SK-N-SH treated with all-trans-retinoic acid at 6 μM for 48 hours (cell line): ENCODE measurements around the gene CCNH.
A peak's percentile ranks its signal among the peaks of the same experiment; 100 is the strongest.

Experiments used
- ATAC-seq: fragments of 200-7000 bp; cut with Tn5 transposase; 3 replicates; pipeline ENCODE4 v1.9.1; 2020; ENCODE audit warnings: mild to moderate bottlenecking, moderate library complexity
- ARNTL ChIP-seq: fragments of 450-650 bp; formaldehyde crosslinking; IDR thresholded peaks from 2 replicates; pipeline ENCODE4 v1.5.0; 2020; ENCODE audit warnings: low read depth, mild to moderate bottlenecking, moderate library complexity, borderline replicate concordance
- BACH2 ChIP-seq: fragments of 250-450 bp; sonication (Bioruptor Pico); IDR thresholded peaks from 2 replicates; pipeline ENCODE4 v1.9.0; 2021; ENCODE audit warnings: mild to moderate bottlenecking, borderline replicate concordance
- CSDC2 ChIP-seq: fragments of 250-450 bp; sonication (Bioruptor Pico); IDR thresholded peaks from 2 replicates; pipeline ENCODE4 v1.5.0; 2020; ENCODE audit warnings: mild to moderate bottlenecking, moderate library complexity
- ESRRG ChIP-seq: fragments of 250-450 bp; sonication (Bioruptor Pico); IDR thresholded peaks from 2 replicates; pipeline ENCODE4 v1.6.1; 2021; ENCODE audit warnings: mild to moderate bottlenecking
- GLIS3 ChIP-seq: fragments of 250-450 bp; sonication (Bioruptor Pico); IDR thresholded peaks from 2 replicates; pipeline ENCODE4 v1.5.0; 2020; ENCODE audit warnings: mild to moderate bottlenecking, moderate library complexity
- ISL1 ChIP-seq: fragments of 250-450 bp; sonication (Bioruptor Pico); IDR thresholded peaks from 2 replicates; pipeline ENCODE4 v2.1.2; 2022; ENCODE audit warnings: mild to moderate bottlenecking, moderate library complexity
- OSR1 ChIP-seq: fragments of 250-450 bp; sonication (Bioruptor Pico); IDR thresholded peaks from 2 replicates; pipeline ENCODE4 v1.8.0; 2022; ENCODE audit warnings: moderate library complexity, mild to moderate bottlenecking, inconsistent platforms
- PPARA ChIP-seq: fragments of 250-450 bp; sonication (Bioruptor Pico); IDR thresholded peaks from 2 replicates; pipeline ENCODE4 v1.5.0; 2020; ENCODE audit warnings: mild to moderate bottlenecking, borderline replicate concordance
- RARB ChIP-seq: fragments of 250-450 bp; sonication (Bioruptor Pico); IDR thresholded peaks from 2 replicates; pipeline ENCODE4 v1.8.0; 2021; ENCODE audit warnings: mild to moderate bottlenecking, moderate library complexity
- SNAI2 ChIP-seq: fragments of 250-450 bp; sonication (Bioruptor Pico); IDR thresholded peaks from 2 replicates; pipeline ENCODE4 v1.5.0; 2020; ENCODE audit warnings: mild to moderate bottlenecking, moderate library complexity
- TCF4 ChIP-seq: fragments of 250-450 bp; sonication (Bioruptor Pico); IDR thresholded peaks from 2 replicates; pipeline ENCODE4 v1.8.0; 2021; ENCODE audit warnings: mild to moderate bottlenecking, moderate library complexity, borderline replicate concordance
- TOX ChIP-seq: fragments of 250-450 bp; sonication (Bioruptor Pico); IDR thresholded peaks from 2 replicates; pipeline ENCODE4 v1.8.0; 2021; ENCODE audit warnings: mild to moderate bottlenecking, moderate library complexity, borderline replicate concordance
- ZC3H10 ChIP-seq: fragments of 250-450 bp; sonication (Bioruptor Pico); IDR thresholded peaks from 2 replicates; pipeline ENCODE4 v1.5.1; 2021; ENCODE audit warnings: mild to moderate bottlenecking, moderate library complexity
- ZFP30 ChIP-seq: fragments of 450-650 bp; formaldehyde crosslinking; IDR thresholded peaks from 2 replicates; pipeline ENCODE4 v1.5.0; 2022; ENCODE audit warnings: mild to moderate bottlenecking, moderate library complexity
- ZNF565 ChIP-seq: fragments of 450-650 bp; formaldehyde crosslinking; conservative IDR thresholded peaks from 2 replicates; pipeline ENCODE4 v1.5.0; 2020; ENCODE audit warnings: low read depth, mild to moderate bottlenecking, moderate library complexity
- ZNF70 ChIP-seq: fragments of 450-650 bp; formaldehyde crosslinking; IDR thresholded peaks from 2 replicates; pipeline ENCODE4 v1.5.0; 2020; ENCODE audit warnings: mild to moderate bottlenecking, moderate library complexity
- ZNF8 ChIP-seq: fragments of 450-650 bp; formaldehyde crosslinking; IDR thresholded peaks from 2 replicates; pipeline ENCODE4 v1.5.0; 2020; ENCODE audit warnings: mild to moderate bottlenecking, moderate library complexity
- TF ChIP-seq, protein P1 (sequence below): fragments of 250-450 bp; sonication (Bioruptor Pico); IDR thresholded peaks from 2 replicates; pipeline ENCODE4 v1.5.1; 2021; ENCODE audit warnings: mild to moderate bottlenecking, moderate library complexity
- TF ChIP-seq, protein P2 (sequence below): fragments of 250-450 bp; sonication (Bioruptor Pico); IDR thresholded peaks from 2 replicates; pipeline ENCODE4 v1.5.1; 2020; ENCODE audit warnings: low read depth, mild to moderate bottlenecking, moderate library complexity
- TF ChIP-seq, protein P3 (sequence below): fragments of 250-450 bp; sonication (Bioruptor Pico); IDR thresholded peaks from 2 replicates; pipeline ENCODE4 v1.8.0; 2020; ENCODE audit warnings: mild to moderate bottlenecking, moderate library complexity, borderline replicate concordance
- TF ChIP-seq, protein P4 (sequence below): fragments of 250-450 bp; sonication (Bioruptor Pico); IDR thresholded peaks from 2 replicates; pipeline ENCODE4 v1.5.0; 2020; ENCODE audit warnings: mild to moderate bottlenecking, moderate library complexity

CCNH gene

DNA sequence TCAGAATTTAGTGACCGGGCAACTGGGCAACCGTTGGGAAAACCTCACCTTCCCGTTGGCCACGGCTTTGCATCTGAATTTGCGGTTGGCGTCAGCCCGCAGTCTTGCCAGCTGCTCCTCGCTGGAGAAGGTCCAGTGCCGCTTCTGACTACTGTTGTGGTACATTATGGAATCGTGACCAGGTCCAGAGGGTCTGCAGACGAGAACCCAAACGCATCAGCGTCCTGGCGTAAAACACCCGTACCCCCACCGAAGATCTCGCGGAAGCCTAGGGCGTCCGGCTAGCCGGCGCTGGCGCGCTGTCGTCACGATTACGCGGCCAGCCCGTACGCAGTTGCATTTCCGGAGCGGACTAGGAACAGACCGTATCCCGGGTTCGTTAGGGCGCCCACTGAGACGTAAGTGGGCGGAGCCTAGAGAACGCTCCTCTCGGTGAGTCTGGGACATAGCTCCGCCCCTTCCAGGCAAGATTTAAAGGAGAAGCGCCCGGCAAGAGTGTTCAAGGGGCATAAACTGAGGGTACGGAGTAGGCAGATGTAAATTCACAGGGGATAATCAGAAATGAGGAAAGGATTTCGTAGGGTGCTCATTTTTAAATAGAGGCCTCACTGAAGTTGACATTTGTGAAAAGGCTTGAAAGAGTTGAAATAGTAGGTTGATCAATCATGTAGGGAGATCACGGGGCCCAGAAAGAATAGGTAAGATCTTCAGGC, at the start of gene CCNH:
TSS of gene CCNH (minus strand) at position 301 of the 713 bp plus-strand sequence. CDS start at position 165, 136 bp downstream.
- TF ChIP-seq CSDC2 (CRISPR knock-in tag) (no peak), ZC3H10 (CRISPR knock-in tag) (no peak), ZFP30 (CRISPR knock-in tag) (no peak), ARNTL (CRISPR knock-in tag) (no peak), TOX (CRISPR knock-in tag) (no peak), ZNF565 (CRISPR knock-in tag) (no peak), BACH2 (no peak), SNAI2 (CRISPR knock-in tag) (no peak)
- TF ChIP-seq, protein P1, sequence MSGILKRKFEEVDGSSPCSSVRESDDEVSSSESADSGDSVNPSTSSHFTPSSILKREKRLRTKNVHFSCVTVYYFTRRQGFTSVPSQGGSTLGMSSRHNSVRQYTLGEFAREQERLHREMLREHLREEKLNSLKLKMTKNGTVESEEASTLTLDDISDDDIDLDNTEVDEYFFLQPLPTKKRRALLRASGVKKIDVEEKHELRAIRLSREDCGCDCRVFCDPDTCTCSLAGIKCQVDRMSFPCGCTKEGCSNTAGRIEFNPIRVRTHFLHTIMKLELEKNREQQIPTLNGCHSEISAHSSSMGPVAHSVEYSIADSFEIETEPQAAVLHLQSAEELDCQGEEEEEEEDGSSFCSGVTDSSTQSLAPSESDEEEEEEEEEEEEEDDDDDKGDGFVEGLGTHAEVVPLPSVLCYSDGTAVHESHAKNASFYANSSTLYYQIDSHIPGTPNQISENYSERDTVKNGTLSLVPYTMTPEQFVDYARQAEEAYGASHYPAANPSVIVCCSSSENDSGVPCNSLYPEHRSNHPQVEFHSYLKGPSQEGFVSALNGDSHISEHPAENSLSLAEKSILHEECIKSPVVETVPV (CRISPR knock-in tag): no peak
- TF ChIP-seq, all 23 proteins: peak for 0
- peak; percentile 95 for ATAC-seq

DNA sequence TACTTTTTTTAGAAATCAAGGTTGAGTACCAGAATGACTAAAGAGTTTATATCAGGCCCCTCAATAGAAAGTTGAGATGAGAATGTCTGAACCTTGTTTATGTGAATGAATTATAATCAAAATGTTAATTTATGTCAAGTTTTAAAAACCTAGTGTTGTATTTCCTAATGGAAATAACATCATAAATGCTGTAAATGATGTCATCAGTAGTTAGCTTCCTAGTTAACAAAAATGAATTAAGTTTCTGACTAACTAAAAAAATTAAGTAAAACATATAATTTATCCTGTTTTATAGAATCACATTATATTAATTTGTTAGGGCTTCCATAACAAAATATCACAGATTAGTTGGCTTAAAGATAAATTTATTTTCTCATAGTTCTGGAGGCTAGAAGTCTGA, 45.0 kb upstream of the CCNH start:
- TF ChIP-seq ISL1 (CRISPR knock-in tag): no peak
- TF ChIP-seq, protein P2, sequence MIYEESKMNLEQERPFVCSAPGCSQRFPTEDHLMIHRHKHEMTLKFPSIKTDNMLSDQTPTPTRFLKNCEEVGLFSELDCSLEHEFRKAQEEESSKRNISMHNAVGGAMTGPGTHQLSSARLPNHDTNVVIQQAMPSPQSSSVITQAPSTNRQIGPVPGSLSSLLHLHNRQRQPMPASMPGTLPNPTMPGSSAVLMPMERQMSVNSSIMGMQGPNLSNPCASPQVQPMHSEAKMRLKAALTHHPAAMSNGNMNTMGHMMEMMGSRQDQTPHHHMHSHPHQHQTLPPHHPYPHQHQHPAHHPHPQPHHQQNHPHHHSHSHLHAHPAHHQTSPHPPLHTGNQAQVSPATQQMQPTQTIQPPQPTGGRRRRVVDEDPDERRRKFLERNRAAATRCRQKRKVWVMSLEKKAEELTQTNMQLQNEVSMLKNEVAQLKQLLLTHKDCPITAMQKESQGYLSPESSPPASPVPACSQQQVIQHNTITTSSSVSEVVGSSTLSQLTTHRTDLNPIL (CRISPR knock-in tag): no peak
- no peak for TF ChIP-seq PPARA (CRISPR knock-in tag)
- TF ChIP-seq ESRRG (CRISPR knock-in tag): no peak
- no peak for TF ChIP-seq ZNF8 (CRISPR knock-in tag)
- TF ChIP-seq, protein P3, sequence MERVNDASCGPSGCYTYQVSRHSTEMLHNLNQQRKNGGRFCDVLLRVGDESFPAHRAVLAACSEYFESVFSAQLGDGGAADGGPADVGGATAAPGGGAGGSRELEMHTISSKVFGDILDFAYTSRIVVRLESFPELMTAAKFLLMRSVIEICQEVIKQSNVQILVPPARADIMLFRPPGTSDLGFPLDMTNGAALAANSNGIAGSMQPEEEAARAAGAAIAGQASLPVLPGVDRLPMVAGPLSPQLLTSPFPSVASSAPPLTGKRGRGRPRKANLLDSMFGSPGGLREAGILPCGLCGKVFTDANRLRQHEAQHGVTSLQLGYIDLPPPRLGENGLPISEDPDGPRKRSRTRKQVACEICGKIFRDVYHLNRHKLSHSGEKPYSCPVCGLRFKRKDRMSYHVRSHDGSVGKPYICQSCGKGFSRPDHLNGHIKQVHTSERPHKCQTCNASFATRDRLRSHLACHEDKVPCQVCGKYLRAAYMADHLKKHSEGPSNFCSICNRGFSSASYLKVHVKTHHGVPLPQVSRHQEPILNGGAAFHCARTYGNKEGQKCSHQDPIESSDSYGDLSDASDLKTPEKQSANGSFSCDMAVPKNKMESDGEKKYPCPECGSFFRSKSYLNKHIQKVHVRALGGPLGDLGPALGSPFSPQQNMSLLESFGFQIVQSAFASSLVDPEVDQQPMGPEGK: no peak
- no peak for TF ChIP-seq RARB (CRISPR knock-in tag)
- TF ChIP-seq CSDC2 (CRISPR knock-in tag): no peak
- TF ChIP-seq GLIS3 (CRISPR knock-in tag): no peak
- TF ChIP-seq, protein P4, sequence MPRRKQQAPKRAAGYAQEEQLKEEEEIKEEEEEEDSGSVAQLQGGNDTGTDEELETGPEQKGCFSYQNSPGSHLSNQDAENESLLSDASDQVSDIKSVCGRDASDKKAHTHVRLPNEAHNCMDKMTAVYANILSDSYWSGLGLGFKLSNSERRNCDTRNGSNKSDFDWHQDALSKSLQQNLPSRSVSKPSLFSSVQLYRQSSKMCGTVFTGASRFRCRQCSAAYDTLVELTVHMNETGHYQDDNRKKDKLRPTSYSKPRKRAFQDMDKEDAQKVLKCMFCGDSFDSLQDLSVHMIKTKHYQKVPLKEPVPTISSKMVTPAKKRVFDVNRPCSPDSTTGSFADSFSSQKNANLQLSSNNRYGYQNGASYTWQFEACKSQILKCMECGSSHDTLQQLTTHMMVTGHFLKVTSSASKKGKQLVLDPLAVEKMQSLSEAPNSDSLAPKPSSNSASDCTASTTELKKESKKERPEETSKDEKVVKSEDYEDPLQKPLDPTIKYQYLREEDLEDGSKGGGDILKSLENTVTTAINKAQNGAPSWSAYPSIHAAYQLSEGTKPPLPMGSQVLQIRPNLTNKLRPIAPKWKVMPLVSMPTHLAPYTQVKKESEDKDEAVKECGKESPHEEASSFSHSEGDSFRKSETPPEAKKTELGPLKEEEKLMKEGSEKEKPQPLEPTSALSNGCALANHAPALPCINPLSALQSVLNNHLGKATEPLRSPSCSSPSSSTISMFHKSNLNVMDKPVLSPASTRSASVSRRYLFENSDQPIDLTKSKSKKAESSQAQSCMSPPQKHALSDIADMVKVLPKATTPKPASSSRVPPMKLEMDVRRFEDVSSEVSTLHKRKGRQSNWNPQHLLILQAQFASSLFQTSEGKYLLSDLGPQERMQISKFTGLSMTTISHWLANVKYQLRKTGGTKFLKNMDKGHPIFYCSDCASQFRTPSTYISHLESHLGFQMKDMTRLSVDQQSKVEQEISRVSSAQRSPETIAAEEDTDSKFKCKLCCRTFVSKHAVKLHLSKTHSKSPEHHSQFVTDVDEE: no peak
- no peak for TF ChIP-seq SNAI2 (CRISPR knock-in tag)
- no peak for TF ChIP-seq ZNF565 (CRISPR knock-in tag)
- no peak for TF ChIP-seq TCF4 (CRISPR knock-in tag)
- TF ChIP-seq, all 23 proteins: peak for 0
- ATAC-seq: no peak

DNA sequence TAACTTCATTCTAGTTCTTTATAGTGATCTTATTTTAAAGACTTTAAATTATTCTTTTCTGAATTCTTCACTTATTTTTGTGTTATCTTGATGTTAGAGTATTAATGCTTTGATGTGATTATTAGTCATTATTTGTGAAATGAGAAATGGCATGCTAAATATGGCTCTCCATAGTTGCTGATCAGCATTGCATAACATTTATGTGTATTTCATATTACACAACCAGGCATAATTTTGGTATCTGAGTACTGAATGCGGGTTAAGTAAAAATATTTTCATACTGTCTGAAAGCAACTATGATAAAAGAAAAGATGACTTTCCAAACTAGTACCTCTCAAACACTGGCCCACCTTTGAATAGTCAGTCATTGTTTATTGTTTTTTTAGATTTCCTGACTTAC, 41.1 kb upstream of the CCNH start:
- ATAC-seq: no peak
- TF ChIP-seq, protein P2 (CRISPR knock-in tag): no peak
- no peak for TF ChIP-seq ZNF70 (CRISPR knock-in tag)
- no peak for TF ChIP-seq ZNF565 (CRISPR knock-in tag)
- no peak for TF ChIP-seq BACH2
- TF ChIP-seq OSR1 (CRISPR knock-in tag): no peak
- TF ChIP-seq TOX (CRISPR knock-in tag): no peak
- TF ChIP-seq PPARA (CRISPR knock-in tag): no peak
- no peak for TF ChIP-seq ZNF8 (CRISPR knock-in tag)
- no peak for TF ChIP-seq SNAI2 (CRISPR knock-in tag)
